Thyroid gland (tissue), 4 donors: ENCODE results near the gene NT5E. TPM values are rescaled to one million over a fixed set of nuclear protein-coding genes. Genes with fewer than 3 reads are reported as not detected.

Experiments used
- DNase-seq, 2 donors: peaks; one replicate each; pipeline ENCODE4 v3.0.0-alpha.2; 2019
- H3K27ac ChIP-seq, 3 donors: fragments of 200-600 bp; sonication (generic); 1 replicate in 2 of 3; 2 replicates in 1 of 3; pipeline ENCODE4 v1.5.1; 2016 to 2019; ENCODE audit warnings: mild to moderate bottlenecking in 1 of 3, moderate library complexity in 1 of 3
- H3K27me3 ChIP-seq: fragments of 200-600 bp; sonication (generic); one replicate; pipeline ENCODE4 v1.5.1; 2019
- H3K36me3 ChIP-seq, 2 donors: fragments of 200-600 bp; sonication (generic); one replicate each; pipeline ENCODE4 v1.5.1; 2016 to 2019
- H3K4me1 ChIP-seq, 2 donors: fragments of 200-600 bp; sonication (generic); one replicate each; pipeline ENCODE4 v1.5.1; 2017 to 2019
- H3K4me3 ChIP-seq, 3 donors: fragments of 200-600 bp; sonication (generic); replicated peaks in 1 of 3; 1 replicate in 2 of 3; 2 replicates in 1 of 3; pipeline ENCODE4 v1.5.1; 2016; ENCODE audit warnings: mild to moderate bottlenecking in 1 of 3
- H3K9me3 ChIP-seq: fragments of 200-600 bp; sonication (generic); one replicate; pipeline ENCODE4 v1.5.1; 2017
- POLR2A ChIP-seq, 2 donors: fragments of 450-650 bp; IDR thresholded peaks; one replicate each; pipeline ENCODE4 v1.6.1; 2017; ENCODE audit warnings: antibody characterized with exemption in 2 of 2, mild to moderate bottlenecking in 2 of 2, moderate library complexity in 1 of 2
- whole genome bisulfite sequencing, 2 donors: methylation state at CpG; one replicate each; pipeline ENCODE4 v1.1.5; 2017; 5-methylcytosine and 5-hydroxymethylcytosine counted together
- intact Hi-C: fragments of 100-400 bp; cut with DNase I; formaldehyde crosslinking; loops from one replicate; pipeline ENCODE4 v1.15.1; 2023
- total RNA-seq, 4 donors: library from RNA; depleted of rRNA; stranded (reverse); fragments of >200 nt; gene quantifications; one replicate each; pipeline ENCODE4 v1.2.3, GENCODE V29; 2016
- TF ChIP-seq, protein P1 (sequence below), 6 experiments: fragments of 200-600 bp in 3 of 6; fragments of 450-650 bp in 3 of 6; sonication (generic) in 3 of 6; IDR thresholded peaks; one replicate each; pipeline ENCODE4 v1.5.1; 2016 to 2019; ENCODE audit warnings: antibody characterized with exemption in 6 of 6, mild to moderate bottlenecking in 2 of 6, inconsistent platforms in 1 of 6, moderate library complexity in 1 of 6

NT5E gene
- total RNA-seq, 4 donors from 2014 or later = 89.6 to 174 (median 122) TPM

DNA sequence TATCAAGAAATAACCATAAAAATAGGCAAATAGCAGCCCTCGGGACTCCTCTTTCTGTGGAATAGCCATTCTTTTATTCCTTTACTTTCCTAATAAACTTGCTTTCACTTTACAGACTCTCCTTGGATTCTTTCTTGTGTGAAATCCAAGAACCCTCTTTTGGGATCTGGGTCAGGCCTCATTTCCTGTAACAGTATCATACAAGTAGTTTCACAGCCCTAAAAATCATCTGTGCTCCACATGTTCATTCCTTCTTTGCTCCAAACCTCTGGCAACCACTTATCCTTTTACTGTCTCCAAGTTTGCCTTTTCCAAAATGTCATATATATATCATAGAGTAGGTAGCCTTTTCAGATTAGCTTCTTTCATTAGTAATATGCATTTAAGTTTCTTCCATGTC lies 13.5 kb upstream of the NT5E start:
- DNase-seq = no peak
- no peaks in the 10 kb centered on the region for H3K9me3 ChIP-seq

DNA sequence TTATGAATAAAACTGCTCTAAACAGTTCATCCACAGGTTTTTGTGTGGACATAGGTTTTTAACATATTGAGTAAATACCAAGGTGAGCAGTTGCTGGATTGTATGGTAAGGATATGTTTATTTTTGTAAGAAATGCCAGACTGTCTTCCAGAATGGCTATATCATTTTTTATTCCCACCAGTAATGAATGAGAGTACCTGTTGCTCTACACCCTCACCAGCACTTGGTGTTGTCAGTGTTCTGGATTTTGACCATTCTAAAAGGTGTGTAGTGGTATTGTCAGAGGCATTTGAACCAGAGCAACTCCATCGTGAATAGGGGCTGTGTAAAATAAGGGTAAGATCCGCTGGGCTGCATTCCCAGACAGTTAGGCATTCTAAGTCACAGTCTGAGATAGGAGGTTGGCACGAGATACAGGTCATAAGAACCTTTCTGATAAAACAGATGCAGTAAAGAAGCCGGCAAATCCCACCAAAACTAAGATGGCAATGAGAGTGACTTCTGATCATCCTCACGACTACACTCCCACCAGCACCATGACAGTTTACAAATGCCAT lies 12.9 kb upstream of the NT5E start:
- DNase-seq = no peak
- no peaks in the 10 kb centered on the region for H3K9me3 ChIP-seq
- TF ChIP-seq, protein P1, sequence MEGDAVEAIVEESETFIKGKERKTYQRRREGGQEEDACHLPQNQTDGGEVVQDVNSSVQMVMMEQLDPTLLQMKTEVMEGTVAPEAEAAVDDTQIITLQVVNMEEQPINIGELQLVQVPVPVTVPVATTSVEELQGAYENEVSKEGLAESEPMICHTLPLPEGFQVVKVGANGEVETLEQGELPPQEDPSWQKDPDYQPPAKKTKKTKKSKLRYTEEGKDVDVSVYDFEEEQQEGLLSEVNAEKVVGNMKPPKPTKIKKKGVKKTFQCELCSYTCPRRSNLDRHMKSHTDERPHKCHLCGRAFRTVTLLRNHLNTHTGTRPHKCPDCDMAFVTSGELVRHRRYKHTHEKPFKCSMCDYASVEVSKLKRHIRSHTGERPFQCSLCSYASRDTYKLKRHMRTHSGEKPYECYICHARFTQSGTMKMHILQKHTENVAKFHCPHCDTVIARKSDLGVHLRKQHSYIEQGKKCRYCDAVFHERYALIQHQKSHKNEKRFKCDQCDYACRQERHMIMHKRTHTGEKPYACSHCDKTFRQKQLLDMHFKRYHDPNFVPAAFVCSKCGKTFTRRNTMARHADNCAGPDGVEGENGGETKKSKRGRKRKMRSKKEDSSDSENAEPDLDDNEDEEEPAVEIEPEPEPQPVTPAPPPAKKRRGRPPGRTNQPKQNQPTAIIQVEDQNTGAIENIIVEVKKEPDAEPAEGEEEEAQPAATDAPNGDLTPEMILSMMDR (IDR thresholded peaks at IDR 0.05) = no peak
- TF ChIP-seq POLR2A (IDR thresholded peaks at IDR 0.05) = no peak
- no peaks in the 10 kb centered on the region for H3K27me3 ChIP-seq
- no peaks in the 10 kb centered on the region for H3K4me1 ChIP-seq
- intact Hi-C loops = no loop called here
- H3K36me3 ChIP-seq = no peaks in the 10 kb centered on the region
- H3K27ac ChIP-seq = no peak overlapping the region
- H3K4me3 ChIP-seq = no peak overlapping the region
- WGBS, 2 donors = 91 to 96% methylated on average over 5 of the region's 5 CpGs

More for the DNA sequence above, 13.5 kb upstream of the NT5E start:
- TF ChIP-seq, protein P1 (IDR thresholded peaks at IDR 0.05) = no peak
- Histone ChIP-seq H3K36me3 (no peaks in the 10 kb centered on the region), H3K27ac (no peak overlapping the region), H3K27me3 (no peaks in the 10 kb centered on the region), H3K4me1 (no peaks in the 10 kb centered on the region), H3K4me3 (no peak overlapping the region)
- intact Hi-C loops = no loop called here
- WGBS, 2 donors = 76% methylated on average over 1 of the region's 1 CpG

DNA sequence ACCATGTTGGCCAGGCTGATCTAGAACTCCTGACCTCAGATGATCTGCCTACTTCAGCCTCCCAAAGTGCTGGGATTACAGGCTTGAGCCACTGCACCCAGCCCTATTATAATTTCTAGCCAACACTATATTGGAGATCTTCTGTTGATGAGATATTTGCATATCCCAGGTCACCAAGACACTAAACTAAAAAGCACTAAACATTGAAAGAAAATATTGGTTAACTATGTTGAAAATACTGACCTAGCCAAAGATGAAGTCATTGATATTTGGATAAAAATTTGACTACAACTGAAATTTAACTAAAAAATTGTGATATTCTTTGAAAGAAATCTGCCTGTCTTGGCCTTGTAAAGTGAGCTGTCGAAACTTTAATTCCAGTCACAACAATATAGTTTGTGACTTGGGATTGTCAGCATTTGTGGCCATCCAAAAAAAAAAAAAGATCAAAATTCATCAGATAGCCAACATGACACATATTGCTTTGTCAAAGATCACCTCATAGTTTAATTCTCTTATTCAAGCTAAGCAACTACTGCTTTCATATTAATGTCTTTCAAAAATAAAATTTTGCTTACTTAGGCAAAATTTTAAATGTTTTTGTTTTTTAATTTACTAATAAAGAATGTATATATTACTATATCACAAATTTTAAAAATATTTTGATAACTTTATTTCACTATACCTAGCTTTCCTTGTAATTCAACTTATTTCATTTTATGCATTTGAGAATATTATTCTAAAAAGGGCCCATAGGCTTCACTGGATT lies 6.3 kb upstream of the NT5E start:
- no peaks in the 10 kb centered on the region for H3K27me3 ChIP-seq
- no peak overlapping the region for H3K4me3 ChIP-seq
- H3K36me3 ChIP-seq = no peaks in the 10 kb centered on the region
- H3K4me1 ChIP-seq = no peaks in the 10 kb centered on the region
- TF ChIP-seq, protein P1 (IDR thresholded peaks at IDR 0.05) = no peak
- no peak for TF ChIP-seq POLR2A (IDR thresholded peaks at IDR 0.05)
- no peaks in the 10 kb centered on the region for H3K9me3 ChIP-seq
- no peak overlapping the region for H3K27ac ChIP-seq
- intact Hi-C loops = no loop called here
- WGBS, 2 donors = 54 to 96% methylated on average over 1 of the region's 1 CpG
- no peak for DNase-seq

DNA sequence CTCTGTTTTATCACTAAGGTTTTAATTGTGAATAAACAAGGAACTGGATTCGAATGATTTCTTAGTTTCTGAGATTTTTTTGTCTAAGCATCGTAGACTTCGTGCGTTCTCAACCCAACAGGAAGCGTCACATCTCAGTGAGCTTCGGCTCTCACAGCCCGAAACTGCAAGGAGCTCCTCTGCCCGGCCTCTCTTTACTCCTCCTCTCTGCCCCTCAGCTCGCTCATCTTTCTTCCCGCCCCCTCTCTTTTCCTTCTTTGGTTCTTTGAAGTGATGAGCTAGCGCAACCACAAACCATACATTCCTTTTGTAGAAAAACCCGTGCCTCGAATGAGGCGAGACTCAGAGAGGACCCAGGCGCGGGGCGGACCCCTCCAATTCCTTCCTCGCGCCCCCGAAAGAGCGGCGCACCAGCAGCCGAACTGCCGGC lies 480 bp upstream of the NT5E start:
- WGBS, 2 donors = 0 to 1% methylated on average over 23 to 24 of the region's 24 CpGs
- Histone ChIP-seq H3K27ac (peak overlapping the region; percentile 88 to 92 (median 89)), H3K36me3 (no peaks in the 10 kb centered on the region), H3K4me3 (peak overlapping the region; percentile 10 to 92 (median 62)), H3K27me3 (no peaks in the 10 kb centered on the region), H3K9me3 (no peaks in the 10 kb centered on the region), H3K4me1 (peaks cover 19 to 27% of the 10 kb centered on the region in 2 donors)
- intact Hi-C loops = no loop called here
- TF ChIP-seq, protein P1 (IDR thresholded peaks at IDR 0.05) = no peak
- TF ChIP-seq POLR2A (IDR thresholded peaks at IDR 0.05) = no peak
- DNase-seq = peak; percentile 52 to 59
